NCI-H1048 (cell line): ENCODE results near the gene SLC6A6.

Source experiments
- DNase-seq: peaks from one replicate; lab custom pipeline; 2025; lab: John Stamatoyannopoulos, UW

The SLC6A6 gene

GRCh38 chr3:14470461-14470860, 68.1 kb downstream of the SLC6A6 start:
- no peak for DNase-seq

GRCh38 chr3:14471016-14471415, 68.6 kb downstream of the SLC6A6 start:
- DNase-seq, result no peak

DNA sequence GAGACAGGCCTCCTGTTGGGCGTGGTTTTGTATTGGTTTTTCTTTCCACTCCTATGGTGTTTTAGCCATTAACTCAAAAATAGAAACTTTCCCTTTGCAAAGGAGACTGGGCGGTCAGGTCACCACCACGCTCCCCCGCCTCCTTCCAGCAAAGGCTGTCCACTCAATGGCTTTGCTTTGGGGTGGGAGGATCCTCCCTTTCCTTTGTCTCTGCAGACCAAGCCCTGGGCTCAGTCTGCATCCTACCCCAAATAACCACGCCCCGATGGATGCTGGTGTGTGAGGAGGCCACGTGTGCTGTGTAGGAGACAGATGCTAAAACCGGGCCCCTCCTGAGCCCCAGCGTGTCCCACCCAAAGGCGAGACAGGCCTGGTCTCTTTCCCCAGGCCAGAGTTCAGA, 69.3 kb downstream of the SLC6A6 start:
- no peak for DNase-seq

- no peak for DNase-seq
Observed at GRCh38 chr3:14472471-14473351, 70.3 kb downstream of the SLC6A6 start.

- DNase-seq, result no peak
Observed at GRCh38 chr3:14473411-14473891, 71.0 kb downstream of the SLC6A6 start.

DNA sequence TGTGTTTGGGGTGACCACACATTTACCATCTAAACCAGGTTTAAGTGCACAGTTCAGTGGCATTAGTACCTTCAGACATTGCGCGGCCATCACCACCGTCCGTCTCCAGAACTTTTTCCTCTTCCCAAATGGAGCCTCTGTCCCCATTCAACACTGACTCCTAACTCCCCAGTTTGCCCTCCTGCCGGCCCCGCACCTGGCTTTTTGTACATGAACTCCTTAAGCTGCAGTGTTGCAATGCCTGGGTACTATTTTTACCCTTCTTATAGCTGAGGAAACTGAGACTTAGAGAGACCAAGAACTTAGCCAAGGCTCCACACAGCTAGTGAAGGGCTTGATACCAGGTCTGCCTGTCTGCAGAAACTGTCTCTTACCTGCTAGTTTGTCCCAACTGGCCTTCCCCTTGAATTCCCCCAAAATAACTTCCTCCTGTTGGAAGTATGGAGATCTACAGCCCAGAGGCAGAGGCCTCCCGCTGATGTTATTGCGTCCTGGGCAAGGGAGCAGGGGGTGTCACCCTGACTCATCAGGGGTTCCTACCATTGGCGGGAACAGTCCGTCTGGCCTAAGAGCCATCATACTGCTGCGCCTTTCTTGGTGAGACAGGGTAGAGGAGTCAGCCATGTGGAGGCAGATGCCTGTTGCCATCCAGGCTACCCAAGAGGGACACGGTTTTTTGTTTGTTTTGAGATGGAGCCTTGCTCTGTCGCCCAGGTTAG, 72.1 kb downstream of the SLC6A6 start:
- DNase-seq, result no peak

DNA sequence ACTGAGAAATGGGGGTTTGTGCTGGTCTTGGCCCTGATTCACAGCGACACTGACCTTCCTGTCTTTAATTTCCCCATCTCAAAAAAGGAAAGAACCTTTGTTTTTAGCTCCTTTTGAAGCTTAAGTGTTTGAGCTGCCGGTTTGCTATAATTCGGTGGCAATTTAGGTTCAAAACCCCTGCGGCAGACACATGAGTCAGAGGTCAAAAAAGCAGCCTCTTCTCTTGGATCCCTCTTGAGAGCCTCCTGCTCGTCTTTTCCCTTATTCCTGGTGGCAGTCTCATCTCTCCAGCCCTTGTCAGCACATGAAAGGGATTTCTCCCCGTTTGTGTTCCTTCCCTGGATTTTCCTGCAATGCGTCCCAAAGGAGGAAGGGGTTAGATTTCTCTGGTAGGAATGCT, 73.2 kb downstream of the SLC6A6 start:
- no peak for DNase-seq

- no peak for DNase-seq
Observed at GRCh38 chr3:14476583-14477265, 74.3 kb downstream of the SLC6A6 start.

DNA sequence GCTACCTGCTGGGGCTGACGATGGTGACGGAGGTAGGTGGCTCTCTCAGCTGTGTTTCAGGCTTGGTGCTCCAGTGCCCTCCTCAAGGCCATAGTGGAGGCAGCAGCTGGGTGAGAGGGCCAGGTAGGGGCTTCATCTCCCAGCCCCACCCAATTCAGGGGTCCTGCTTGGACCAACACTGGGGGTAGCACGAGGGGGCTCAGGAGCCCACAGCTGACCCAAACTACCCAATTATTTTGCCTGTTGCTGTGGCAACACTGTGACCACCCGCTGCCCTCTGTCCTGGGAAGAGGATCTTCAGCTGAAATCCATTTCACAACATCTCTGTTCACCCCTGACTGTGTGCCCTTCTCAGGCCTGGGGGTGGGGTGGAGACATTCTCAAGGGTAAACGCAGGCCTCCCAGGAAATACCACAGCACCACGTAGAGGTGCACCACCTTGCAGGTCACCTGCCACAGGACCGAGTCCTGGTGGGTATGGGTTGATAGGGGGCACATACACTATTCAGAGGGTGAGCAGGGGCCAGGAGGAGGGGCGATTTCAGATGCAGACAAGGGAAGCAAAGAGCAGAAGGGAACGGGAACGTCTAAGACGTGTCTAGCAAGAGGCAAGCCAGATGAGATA, 75.0 kb downstream of the SLC6A6 start:
- no peak for DNase-seq

- no peak for DNase-seq
Observed at GRCh38 chr3:14478956-14479550, 76.6 kb downstream of the SLC6A6 start.

DNA sequence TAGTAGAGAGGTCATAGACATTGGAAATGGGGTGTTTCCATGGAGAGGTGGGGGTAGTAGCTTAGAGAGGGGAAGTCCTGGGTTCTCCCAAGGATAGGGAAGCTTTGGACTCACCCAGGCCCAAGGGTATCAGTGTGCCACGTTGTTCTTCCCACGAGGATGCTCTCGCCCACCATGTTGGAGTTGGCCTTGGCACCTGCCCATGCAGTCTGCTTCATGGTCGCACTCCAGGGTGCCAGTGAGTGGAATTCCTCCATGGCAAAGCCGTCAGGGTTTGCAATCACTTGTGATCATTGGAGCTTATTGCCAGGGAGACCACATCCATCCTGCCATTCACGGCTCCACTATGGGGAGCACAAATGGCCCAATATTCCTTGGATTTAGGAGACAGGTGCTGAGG, 77.2 kb downstream of the SLC6A6 start:
- no peak for DNase-seq

DNA sequence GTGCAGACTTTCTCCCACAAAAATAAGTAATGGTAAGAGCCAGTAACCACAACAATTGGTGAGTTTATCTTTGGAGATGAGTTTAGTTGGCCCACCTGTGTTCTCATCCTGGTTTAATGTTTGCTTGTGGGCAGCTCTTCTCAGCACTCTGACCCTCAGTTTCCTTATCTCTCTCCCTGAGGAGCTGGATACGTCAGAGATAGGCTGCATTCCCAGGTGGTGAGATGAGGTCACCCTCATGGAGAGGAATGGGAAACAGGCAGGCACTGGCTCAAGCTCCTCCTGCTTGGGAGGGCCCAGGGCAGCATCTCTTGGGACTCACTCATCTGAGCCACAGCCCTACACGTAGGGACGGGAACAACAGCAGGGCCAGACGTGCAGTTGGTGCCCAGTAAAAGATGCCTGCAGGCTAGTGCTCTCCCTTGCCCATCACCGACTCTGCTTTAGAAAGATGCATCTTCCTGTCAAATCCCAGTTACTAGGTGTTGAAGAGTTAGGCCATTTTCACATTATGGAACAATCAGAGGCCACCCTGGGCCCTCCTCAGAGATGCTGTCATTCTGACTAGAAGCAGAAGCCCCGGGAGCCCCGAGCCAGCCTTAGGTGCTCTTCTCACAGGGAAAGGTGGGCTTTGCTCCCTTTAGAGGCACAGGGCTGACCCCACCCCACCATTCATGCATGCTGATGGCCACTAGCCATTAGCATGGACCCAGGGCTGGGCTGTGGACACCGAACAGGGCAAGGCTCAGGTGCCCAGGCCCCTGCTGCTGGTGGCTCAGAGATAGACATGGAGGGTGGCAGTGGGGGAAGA, 78.0 kb downstream of the SLC6A6 start:
- no peak for DNase-seq

GRCh38 chr3:14481018-14481645, 78.7 kb downstream of the SLC6A6 start:
- DNase-seq, result no peak

- DNase-seq, result no peak
Observed at GRCh38 chr3:14481646-14482036, 79.2 kb downstream of the SLC6A6 start.

DNA sequence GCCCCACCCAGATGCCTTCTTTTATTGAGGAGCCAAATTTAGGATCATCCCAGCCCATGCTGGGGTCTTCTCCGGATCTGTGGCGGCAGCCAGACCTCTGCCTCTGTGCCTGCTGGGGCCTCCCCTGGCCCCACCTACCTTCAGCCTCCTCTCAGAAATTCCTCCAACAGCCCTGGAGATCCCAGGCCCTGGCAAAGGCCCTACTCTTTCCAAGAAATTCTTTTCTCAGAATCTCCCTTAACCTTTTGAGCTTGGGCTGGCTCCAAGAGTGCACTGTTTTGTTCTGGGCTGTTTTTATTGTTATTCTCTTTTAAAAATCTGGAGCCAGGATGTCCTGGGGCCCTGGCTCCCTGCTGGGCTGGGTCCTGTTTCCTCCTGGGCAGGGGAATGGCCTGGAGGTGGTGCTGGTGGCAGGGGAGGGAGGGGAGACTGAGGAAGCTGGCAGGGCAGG, 79.9 kb downstream of the SLC6A6 start:
- DNase-seq, result no peak

DNA sequence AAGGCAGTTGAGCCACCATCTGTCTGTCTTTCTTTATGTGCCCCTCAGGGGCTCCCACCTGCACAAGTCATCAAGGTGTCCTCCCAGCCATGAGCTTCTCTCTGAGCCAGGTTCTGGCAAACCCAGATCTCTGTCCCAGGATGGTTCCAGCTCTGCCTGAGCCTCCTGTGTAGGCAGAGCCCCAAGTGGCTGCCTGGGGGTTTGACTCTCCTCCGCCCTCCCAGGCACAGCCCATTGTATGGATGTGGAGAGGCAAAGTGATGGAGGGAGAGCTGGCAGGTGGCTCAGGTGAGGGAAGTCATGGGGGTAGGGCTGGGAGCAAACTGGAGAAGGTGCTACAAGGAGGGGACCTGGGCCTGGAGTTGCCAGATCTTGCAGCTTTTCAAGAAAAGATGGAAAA, 80.9 kb downstream of the SLC6A6 start:
- DNase-seq, result no peak

DNA sequence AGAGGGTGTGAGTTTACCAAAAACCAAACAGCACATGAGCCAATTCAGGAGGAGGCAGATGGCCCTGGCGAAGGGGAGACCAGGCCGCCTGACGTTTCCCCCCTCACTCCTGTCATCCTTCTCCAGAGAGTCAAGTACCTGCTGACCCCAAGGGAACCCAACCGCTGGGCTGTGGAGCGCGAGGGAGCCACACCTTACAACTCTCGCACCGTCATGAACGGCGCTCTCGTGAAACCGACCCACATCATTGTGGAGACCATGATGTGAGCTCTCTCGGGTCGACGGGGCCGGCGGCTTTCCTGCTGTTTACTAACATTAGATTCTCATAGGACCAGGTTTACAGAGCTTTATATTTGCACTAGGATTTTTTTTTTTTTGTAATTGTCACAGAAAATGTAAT, 82.3 kb downstream of the SLC6A6 start:
- no peak for DNase-seq

GRCh38 chr3:14485981-14486380, 83.6 kb downstream of the SLC6A6 start:
- no peak for DNase-seq

DNA sequence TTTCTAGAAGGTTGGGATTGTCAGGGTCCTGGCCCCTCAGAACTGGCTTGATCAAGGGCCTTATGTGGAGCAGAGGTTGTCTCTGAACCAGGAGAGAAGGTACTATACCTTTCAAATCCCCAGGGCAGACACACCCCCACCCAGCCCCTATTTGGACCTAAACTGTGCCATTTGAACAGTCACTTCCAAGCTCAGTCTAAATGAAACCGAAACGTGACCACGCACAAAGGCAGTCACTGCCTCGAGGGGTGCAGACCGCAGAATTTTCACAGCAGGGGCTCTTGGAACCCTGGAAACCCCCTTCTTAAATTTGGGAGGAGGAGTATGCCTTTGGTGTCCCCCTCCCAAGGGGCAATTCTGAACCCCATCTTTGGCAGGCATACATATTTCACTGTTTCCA, 84.1 kb downstream of the SLC6A6 start:
- DNase-seq, result no peak

- DNase-seq, result no peak
Observed at GRCh38 chr3:14487086-14487485, 84.7 kb downstream of the SLC6A6 start.
